ENCODE results near the gene HLCS.
"Not testable (repeated sequence)": the region's sequence is repeated elsewhere in the genome, so short reads cannot be mapped to it uniquely, and the experiment has no call there.

HLCS gene

GRCh38 chr21:36966066-36966820 lies at the start of gene HLCS:
TSS of gene HLCS (minus strand) at chr21:36966669. CDS start at chr21:36966638, 31 bp downstream.
- DNase-seq (ENCODE audit: low read depth in 3 of 3): peak; percentile 32 to 64 (median 42)

DNA sequence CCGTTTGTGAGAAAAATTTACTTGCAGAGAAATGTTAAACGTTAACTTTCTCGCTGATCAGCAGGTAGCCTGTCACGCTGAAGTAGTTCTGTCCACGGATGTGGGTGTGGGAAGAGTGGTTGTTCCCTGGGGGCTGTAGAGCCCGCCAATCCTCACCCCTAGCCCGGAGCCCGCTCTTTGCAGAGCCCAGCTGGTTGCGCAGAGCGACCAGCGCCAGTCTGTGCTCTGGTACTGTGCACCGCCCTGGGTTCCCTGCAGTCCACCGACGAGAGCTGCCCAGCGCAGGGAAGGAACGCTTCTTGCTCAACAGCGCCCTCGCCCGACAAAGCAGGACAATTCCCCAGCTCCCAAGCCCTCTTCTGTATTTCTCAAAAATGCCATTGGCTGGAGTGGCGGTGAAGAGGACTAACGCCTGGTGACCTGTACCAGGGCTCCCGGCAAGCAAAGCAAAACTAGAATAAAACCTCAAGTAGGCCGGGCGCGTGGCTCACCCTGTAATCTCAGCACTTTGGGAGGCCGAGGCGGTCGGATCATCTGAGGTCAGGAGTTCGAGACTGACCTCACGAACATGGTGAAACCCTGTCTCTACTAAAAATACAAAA lies 43.4 kb upstream of the HLCS start:
- peak; percentile 64 to 74 (median 64) for DNase-seq (ENCODE audit: low read depth in 3 of 3)

DNA sequence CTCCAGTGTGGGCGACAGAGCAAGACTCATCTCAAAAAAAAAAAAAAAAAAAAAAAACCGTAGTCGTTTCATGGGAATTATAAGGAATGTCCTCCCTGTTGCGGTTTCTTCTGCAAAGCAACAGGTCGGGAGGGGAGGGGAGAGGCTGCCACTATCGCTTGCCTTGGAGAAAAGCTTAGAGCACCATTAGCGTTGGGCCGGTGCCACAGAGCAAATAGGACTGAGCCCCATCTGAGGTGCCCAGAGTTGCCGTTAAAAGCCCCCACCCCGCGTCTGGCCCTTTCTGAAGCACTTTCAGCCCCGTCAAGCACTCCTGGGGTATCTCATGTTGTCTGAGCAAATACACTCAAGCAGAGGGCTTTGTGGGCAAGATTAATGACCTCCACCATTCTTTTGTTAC lies 42.3 kb upstream of the HLCS start:
- DNase-seq (ENCODE audit: low read depth in 3 of 3): no peak

DNA sequence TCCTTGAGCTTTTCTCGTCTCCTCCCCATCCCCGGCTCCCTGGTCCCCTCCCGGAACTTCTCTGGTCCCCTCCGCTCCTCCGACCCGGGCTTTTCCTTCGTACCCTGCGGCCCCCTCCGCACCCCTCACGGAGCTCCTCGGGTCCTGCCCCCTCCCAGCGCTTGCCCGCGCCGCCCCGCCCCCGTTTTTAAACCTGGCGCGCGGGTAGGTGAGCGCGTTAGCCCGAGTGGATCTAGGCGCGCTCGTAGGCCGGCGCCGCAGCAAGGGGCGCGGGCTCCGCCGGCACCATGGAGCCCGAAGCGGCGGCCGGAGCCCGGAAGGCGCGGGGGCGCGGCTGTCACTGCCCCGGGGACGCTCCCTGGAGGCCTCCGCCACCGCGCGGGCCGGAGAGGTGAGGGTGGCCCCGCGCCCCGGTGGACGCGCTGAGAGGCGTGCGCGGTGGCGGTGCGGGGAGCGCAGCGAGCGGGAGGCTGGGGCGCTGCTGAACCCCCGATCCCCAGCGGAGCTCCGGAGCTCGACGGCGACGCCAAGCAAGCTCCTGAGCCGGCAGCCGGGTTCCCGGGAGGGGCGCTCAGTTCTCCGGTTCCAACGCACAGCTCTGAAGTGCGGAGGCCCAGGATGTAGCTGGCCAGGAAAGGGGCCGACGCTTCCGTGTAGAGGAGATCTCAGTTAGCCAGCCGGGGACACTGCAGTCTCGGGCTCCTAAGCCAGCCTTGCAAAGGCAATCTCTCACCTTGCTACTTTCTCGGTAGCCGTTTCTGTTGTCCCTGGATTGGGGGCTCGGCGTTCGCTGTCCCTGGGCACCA lies 40.2 kb upstream of the HLCS start, which contains the start of gene RIPPLY3:
Gene RIPPLY3 (plus strand): TSS at position 217 of the 806 bp plus-strand sequence. CDS start 71 bp downstream, at position 288.
- DNase-seq (ENCODE audit: low read depth in 3 of 3): no peak

DNA sequence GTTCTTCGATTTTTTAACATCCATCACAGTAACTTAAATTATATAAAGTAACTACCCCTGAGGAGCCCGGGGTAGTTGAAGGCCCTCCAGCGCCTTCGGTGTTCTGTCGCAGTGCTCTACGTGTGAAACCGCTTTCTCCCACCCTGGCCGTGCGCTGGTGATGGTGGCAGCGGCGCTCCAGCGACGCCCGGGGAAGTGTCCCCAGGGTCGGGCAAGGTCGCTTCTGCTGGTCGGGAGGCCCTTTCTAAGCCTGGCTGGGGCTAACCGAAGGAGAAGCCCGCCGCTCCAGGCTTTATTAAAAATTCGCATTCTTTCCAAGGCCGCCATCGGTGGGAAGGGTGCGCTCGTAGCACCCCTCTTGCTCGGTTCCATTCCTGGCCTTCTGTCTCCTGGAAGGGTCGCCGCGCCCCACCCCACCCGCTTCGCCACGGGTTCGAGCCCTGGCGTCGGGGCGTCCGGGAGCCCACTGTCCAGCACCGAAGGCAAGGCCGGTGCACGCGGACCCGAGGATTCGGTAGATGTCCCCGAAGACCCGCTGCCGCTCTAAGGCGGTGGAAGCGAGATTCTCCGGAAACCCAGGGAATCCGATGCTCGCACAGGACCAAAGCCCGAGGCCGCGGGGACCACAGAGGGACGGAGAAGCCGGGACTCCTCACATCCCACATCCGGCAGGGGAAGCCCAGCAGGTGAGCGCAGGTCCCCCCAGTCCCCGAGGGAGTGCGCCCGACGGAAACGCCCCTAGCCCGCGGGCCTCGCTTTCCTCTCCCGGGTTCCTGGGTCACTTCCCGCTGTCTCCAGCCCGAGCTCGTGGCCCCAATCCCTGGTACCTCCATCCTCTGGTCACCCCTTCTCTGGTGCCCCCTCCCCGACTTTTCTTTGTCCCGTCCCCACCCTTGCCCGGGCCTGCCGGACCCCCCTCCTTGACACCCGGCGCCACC lies 39.3 kb upstream of the HLCS start:
- no peak for DNase-seq (ENCODE audit: low read depth in 3 of 3)

DNA sequence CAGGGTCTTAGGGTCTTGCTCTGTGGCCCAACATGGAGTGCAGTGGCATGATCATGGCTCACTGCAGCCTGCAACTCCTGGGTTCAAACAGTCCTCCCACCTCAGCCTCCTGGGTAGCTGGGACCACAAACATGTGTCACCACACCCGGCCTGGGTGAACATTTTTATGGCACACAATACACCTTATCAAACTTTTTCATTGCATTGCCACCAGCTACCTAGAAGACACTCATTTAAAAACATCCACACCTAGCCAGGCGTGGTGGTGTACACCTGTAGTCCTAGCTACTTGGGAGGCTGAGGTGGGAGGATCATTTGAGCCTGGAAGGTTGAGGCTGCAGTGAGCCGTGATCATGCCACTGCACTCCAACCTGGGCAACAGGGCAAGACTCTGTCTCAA lies 37.4 kb upstream of the HLCS start:
- DNase-seq (ENCODE audit: low read depth in 3 of 3): not testable (repeated sequence)

DNA sequence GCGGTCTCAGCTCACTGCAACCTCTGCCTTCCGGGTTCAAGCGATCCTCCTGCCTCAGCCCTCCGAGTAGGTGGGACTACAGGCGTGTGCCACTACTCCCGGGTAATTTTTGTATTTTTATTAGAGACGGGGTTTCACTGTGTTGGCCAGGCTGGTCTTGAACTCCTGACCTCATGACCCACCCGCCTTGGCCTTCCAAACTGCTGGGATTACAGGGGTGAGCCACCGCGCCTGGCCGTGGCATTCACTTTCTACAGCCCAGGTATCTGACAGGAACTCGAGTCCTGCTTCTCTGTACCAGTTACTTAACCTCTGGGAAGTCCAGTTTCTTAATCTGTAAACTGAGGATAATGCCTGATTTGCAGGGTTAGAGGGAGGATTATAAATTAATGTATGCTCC lies 36.4 kb upstream of the HLCS start:
- not testable (repeated sequence) for DNase-seq (ENCODE audit: low read depth in 3 of 3)

GRCh38 chr21:37001441-37001840 lies 35.0 kb upstream of the HLCS start:
- DNase-seq (ENCODE audit: low read depth in 3 of 3): no peak

DNA sequence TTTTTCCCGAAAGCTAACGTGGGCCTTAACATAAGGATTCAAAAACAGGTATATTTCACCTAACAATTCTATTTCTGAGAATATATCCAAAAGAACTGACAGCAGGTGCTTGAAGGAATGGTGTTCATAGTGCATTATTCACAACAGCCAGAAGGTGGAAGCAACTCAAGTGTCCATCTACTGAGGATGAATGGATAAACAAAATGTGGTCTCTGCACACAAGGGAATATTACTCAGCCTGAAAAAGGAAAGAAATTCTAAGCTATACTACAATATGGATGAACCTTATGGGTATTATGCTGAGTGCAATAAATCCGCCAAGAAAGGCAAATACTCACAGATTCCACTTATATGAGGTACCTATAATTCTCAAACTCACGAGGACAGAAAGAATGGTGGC lies 33.9 kb upstream of the HLCS start:
- no peak for DNase-seq (ENCODE audit: low read depth in 3 of 3)

- DNase-seq (ENCODE audit: low read depth in 3 of 3): no peak
Measured at GRCh38 chr21:36999131-36999898, 32.8 kb upstream of the HLCS start.

DNA sequence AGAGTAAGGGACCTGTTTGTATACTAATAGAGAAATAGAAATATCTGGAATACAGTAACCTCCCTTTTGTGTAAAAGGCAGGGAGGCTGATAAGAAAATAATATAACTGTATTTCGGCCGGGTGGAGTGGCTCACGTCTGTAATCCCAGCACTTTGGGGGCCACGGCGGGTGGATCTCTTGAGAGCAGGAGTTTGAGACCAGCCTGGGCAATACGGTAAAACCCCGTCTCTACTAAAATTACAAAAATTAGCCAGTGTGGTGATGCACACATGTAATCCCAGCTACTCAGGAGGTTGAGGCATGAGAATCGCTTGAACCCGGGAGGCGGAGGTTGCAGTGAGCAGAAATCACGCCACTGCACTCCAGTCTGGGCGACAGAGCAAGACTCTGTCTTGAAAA lies 28.8 kb upstream of the HLCS start:
- DNase-seq (ENCODE audit: low read depth in 3 of 3): not testable (repeated sequence)

GRCh38 chr21:36994501-36995158 lies 28.2 kb upstream of the HLCS start:
- peak in 1 of 3 donors; percentile 21 for DNase-seq (ENCODE audit: low read depth in 3 of 3)

DNA sequence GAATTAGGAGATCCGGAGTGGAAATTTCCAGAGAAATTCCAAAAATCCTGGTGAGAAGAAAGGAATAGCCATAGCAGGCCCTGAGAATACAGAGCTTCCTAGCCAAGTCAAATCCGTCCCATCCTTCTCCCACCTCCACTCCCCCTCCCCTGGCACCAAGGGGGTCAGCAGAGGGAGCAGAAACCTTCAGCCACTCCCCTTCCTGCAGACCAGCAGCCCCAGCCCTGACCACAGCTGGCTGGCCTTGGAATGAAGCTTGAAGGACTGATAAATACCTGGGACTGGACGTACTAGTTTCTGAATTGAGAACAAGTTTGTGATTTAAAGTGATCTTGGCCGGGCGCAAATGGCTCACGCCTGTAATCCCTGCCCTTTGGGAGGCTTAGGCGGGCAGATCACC lies 26.2 kb upstream of the HLCS start:
- no peak for DNase-seq (ENCODE audit: low read depth in 3 of 3)

GRCh38 chr21:36990508-36991205 lies 24.2 kb upstream of the HLCS start:
- no peak for DNase-seq (ENCODE audit: low read depth in 3 of 3)

GRCh38 chr21:36989699-36990507 lies 23.4 kb upstream of the HLCS start:
- DNase-seq (ENCODE audit: low read depth in 3 of 3): peak; percentile 79 to 89 (median 80)

DNA sequence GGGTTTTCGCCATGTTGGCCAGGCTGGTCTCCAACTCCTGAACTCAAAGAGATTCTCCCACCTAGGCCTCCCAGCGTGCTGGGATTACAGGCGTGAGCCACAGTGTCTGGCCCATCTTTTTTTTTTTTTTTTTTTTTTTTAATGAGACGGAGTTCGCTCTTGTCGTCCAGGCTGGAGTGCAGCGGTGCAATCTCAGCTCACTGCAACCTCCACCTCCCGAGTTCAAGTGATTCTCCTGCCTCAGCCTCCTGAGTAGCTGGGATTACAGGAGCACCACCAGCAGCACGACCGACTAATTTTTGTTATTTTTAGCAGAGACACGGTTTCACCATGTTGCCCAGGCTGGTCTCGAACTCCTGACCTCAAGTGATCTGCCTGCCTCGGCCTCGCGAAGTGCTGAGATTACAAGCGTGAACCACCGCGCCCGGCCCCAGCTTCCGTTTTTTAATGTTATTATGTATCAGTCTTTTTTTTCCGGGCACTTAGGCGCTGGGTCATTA lies 22.8 kb upstream of the HLCS start:
- not testable (repeated sequence) for DNase-seq (ENCODE audit: low read depth in 3 of 3)

DNA sequence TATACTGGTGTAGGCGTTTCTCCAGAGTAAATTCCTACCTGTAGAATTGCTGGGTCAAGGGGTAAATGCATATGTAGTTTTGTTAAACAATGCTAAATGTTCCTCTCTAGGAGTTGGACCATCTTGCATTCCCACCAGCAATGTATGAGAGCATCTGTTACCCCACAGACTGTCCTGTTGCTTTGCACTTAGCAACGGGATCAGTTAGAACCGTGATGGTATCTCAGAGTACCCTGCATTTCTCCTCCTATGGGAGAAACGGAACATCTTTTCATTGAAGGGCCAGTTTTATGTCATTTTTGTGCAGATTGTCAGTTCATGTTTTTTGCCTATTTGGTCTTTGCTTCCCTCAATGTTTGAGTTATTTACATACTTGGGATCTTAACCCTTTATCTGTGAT lies 22.1 kb upstream of the HLCS start:
- no peak for DNase-seq (ENCODE audit: low read depth in 3 of 3)

- no peak for DNase-seq (ENCODE audit: low read depth in 3 of 3)
Measured at GRCh38 chr21:36987845-36988244, 21.4 kb upstream of the HLCS start.
